HEK293T (cell line): ENCODE measurements around the gene ASXL1.

ENCODE experiments used
- CTCF ChIA-PET: fragments of 350-600 bp; formaldehyde crosslinking; extraction: SDS; loops from one replicate; lab custom pipeline; 2021; ENCODE audit warnings: antibody characterized with exemption, inconsistent platforms; lab: Yijun Ruan, JAX
- POLR2A ChIA-PET: fragments of 350-600 bp; formaldehyde crosslinking; extraction: SDS; loops from one replicate; lab custom pipeline; 2020; ENCODE audit warnings: antibody characterized with exemption, inconsistent platforms; lab: Yijun Ruan, JAX
- DNase-seq: peaks from one replicate; pipeline ENCODE4 v3.0.0; 2012; ENCODE audit warnings: mixed read lengths; ENCODE audit errors: extremely low spot score
- ARNT ChIP-seq: fragments of 450-650 bp; IDR thresholded peaks from 2 replicates; pipeline ENCODE4 v1.6.1; 2017; ENCODE audit warnings: mild to moderate bottlenecking
- BHLHE40 ChIP-seq: fragments of 450-650 bp; IDR thresholded peaks from 2 replicates; pipeline ENCODE4 v1.6.1; 2016; ENCODE audit warnings: mild to moderate bottlenecking, moderate library complexity, borderline replicate concordance
- CTBP1 ChIP-seq: fragments of 450-650 bp; IDR thresholded peaks from 2 replicates; pipeline ENCODE4 v1.6.1; 2016; ENCODE audit warnings: borderline replicate concordance
- ELF4 ChIP-seq: fragments of 450-650 bp; IDR thresholded peaks from 2 replicates; pipeline ENCODE4 v1.6.1; 2017; ENCODE audit warnings: antibody characterized with exemption
- FOXA1 ChIP-seq: fragments of 450-650 bp; IDR thresholded peaks from 2 replicates; pipeline ENCODE4 v1.6.1; 2016; ENCODE audit warnings: mild to moderate bottlenecking
- FOXK2 ChIP-seq: fragments of 450-650 bp; IDR thresholded peaks from 2 replicates; pipeline ENCODE4 v1.6.1; 2016; ENCODE audit warnings: mild to moderate bottlenecking
- FOXM1 ChIP-seq: fragments of 450-650 bp; IDR thresholded peaks from 2 replicates; pipeline ENCODE4 v1.6.1; 2017; ENCODE audit warnings: mild to moderate bottlenecking, borderline replicate concordance
- HDGF ChIP-seq: fragments of 450-650 bp; IDR thresholded peaks from 2 replicates; pipeline ENCODE4 v1.6.1; 2017; ENCODE audit warnings: antibody characterized with exemption, borderline replicate concordance
- L3MBTL2 ChIP-seq: fragments of 450-650 bp; conservative IDR thresholded peaks from 2 replicates; pipeline ENCODE4 v1.6.1; 2016; ENCODE audit warnings: mild to moderate bottlenecking
- LEF1 ChIP-seq: fragments of 450-650 bp; IDR thresholded peaks from 2 replicates; pipeline ENCODE4 v1.6.1; 2017; ENCODE audit warnings: mild to moderate bottlenecking, borderline replicate concordance
- NFRKB ChIP-seq: fragments of 450-650 bp; IDR thresholded peaks from 2 replicates; pipeline ENCODE4 v1.6.1; 2016; ENCODE audit warnings: mild to moderate bottlenecking, moderate library complexity
- SP1 ChIP-seq: fragments of 450-650 bp; IDR thresholded peaks from 2 replicates; pipeline ENCODE4 v1.6.1; 2017
- SUZ12 ChIP-seq: fragments of 450-650 bp; IDR thresholded peaks from 2 replicates; pipeline ENCODE4 v1.6.1; 2016; ENCODE audit warnings: mild to moderate bottlenecking
- TARDBP ChIP-seq: fragments of 450-650 bp; IDR thresholded peaks from 2 replicates; pipeline ENCODE4 v1.6.1; 2016
- ZNF384 ChIP-seq: fragments of 450-650 bp; IDR thresholded peaks from 2 replicates; pipeline ENCODE4 v1.6.1; 2016
- TF ChIP-seq, protein P1 (sequence below): fragments of 450-650 bp; IDR thresholded peaks from 2 replicates; pipeline ENCODE4 v1.6.1; 2016

ASXL1 gene

DNA sequence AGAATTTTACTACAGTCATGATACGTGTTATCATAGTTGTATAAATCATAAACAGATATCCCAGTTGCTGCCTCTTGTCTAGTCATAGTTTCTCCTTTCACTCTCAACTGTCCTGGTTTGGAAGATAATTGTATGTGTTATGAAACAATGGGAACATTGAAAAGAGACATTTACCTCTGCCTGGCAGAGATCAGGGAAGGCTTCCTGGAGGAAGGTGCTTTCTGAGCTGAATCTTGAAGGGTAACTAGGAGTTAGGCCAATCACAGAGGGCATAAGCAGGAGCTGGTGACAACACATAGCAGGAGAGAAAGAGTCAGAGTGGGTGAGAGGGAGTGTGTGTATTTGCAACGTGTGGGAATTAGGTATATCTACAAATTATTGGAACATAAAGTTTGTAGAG is 5.4 kb downstream of the ASXL1 start:
- DNase-seq, result no peak
- no peak for TF ChIP-seq FOXM1
- ChIA-PET CTCF (no interaction called here), POLR2A (interaction anchor here (0.6 to 0.7 kb wide), 2 partner anchors 93 to 679 kb away, joined by 3 to 5 read pairs; no protein-coding TSS in a partner anchor)

- POLR2A ChIA-PET, result no interaction called here
- CTCF ChIA-PET, result interaction anchor here (0.5 kb wide), 1 partner anchor 90 kb away, joined by 3 read pairs; no protein-coding TSS in a partner anchor
- TF ChIP-seq, protein P1, sequence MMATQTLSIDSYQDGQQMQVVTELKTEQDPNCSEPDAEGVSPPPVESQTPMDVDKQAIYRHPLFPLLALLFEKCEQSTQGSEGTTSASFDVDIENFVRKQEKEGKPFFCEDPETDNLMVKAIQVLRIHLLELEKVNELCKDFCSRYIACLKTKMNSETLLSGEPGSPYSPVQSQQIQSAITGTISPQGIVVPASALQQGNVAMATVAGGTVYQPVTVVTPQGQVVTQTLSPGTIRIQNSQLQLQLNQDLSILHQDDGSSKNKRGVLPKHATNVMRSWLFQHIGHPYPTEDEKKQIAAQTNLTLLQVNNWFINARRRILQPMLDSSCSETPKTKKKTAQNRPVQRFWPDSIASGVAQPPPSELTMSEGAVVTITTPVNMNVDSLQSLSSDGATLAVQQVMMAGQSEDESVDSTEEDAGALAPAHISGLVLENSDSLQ, result peak; percentile 86
- no peak for TF ChIP-seq NFRKB
- no peak for DNase-seq
Observed at GRCh38 chr20:32364554-32365208, 6.5 kb downstream of the ASXL1 start.

DNA sequence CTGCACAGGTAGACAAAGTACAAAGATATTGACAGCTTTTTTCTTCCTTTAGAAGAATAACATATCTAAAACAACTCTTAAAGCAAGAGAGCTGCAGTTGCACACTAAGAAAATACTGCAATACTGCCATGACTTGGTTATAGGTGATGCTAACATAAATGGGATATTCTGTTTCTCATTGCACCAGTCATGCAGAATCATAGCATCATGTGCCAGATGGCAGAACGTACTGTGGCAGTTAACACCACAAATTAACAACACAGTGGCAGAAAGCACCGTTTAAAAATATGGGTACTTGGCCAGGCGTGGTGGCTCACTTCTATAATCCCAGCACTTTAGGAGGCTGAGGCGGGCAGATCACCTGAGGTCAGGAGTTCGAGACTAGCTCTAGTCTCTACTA is 7.4 kb downstream of the ASXL1 start:
- TF ChIP-seq ZNF384 (no peak), HDGF (no peak), L3MBTL2 (no peak), FOXM1 (no peak), TARDBP (no peak), NFRKB (no peak), ELF4 (no peak), ARNT (no peak), CTBP1 (no peak), FOXK2 (no peak)
- TF ChIP-seq, protein P1, result no peak
- no peak for DNase-seq
- ChIA-PET CTCF (no interaction called here), POLR2A (no interaction called here)

DNA sequence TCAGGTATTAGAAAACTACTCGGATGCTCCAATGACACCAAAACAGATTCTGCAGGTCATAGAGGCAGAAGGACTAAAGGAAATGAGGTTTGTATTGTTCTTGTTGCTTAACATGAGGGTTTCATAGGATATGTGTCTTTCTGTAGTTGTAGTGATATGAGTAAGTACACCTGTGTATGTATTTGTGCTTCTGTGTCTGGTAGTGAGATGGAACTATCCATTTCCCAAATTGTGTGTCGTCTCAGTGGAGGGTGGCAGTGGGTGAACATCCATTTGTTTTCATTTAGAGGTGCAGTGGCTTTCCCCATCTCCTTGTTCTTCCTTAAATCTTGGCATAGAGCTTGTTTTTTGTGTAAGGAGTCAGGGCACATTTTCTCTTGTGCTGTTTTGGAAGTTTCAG is 8.2 kb downstream of the ASXL1 start:
- no peak for TF ChIP-seq FOXM1
- no peak for TF ChIP-seq SUZ12
- no peak for TF ChIP-seq BHLHE40
- ChIA-PET CTCF (no interaction called here), POLR2A (no interaction called here)
- DNase-seq, result no peak

DNA sequence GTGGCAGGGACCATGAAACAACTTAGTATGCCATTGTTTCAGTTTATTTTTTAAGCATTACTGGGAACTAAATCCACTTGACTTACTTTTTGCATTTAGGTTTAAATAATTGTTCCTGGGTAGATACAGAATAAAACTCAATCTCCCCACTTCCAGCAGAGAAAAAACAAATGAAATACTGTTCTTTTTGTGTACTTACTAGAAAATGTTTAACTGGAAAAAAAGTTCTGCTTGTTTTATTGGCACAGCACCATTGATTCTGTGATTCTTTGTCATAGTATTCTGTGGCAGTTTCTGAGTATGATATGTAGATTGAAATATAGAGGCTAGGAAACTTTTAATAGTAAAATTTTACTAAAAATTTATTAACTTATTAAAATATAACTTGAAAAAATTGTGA is 10.2 kb downstream of the ASXL1 start:
- CTCF ChIA-PET, result no interaction called here
- no peak for DNase-seq
- POLR2A ChIA-PET, result interaction anchor here (0.9 kb wide), 1 partner anchor 11 kb away, joined by 4 read pairs; the partner anchor contains the start of gene ASXL1
- no peak for TF ChIP-seq BHLHE40
- TF ChIP-seq, protein P1, result no peak
- no peak for TF ChIP-seq HDGF
- no peak for TF ChIP-seq ELF4
- TF ChIP-seq LEF1, result no peak
- no peak for TF ChIP-seq SP1

GRCh38 chr20:32368925-32369324 is 10.8 kb downstream of the ASXL1 start:
- POLR2A ChIA-PET, result no interaction called here
- TF ChIP-seq FOXM1 (no peak), TARDBP (no peak), SUZ12 (no peak), FOXK2 (no peak), ELF4 (no peak)
- CTCF ChIA-PET, result no interaction called here
- DNase-seq, result no peak

GRCh38 chr20:32370897-32371296 is 12.8 kb downstream of the ASXL1 start:
- no peak for DNase-seq
- TF ChIP-seq, protein P1, result no peak
- TF ChIP-seq NFRKB, result no peak
- TF ChIP-seq SP1, result no peak
- TF ChIP-seq CTBP1, result no peak
- TF ChIP-seq LEF1, result no peak
- TF ChIP-seq FOXA1, result no peak
- no peak for TF ChIP-seq L3MBTL2
- TF ChIP-seq ELF4, result no peak
- TF ChIP-seq FOXK2, result no peak
- no peak for TF ChIP-seq BHLHE40
- TF ChIP-seq FOXM1, result no peak
- no peak for TF ChIP-seq HDGF
- TF ChIP-seq TARDBP, result no peak
- TF ChIP-seq ZNF384, result no peak
- no peak for TF ChIP-seq SUZ12
- no peak for TF ChIP-seq ARNT
- CTCF ChIA-PET, result no interaction called here
- POLR2A ChIA-PET, result interaction anchor here (0.7 to 1.8 kb wide), 3 partner anchors 10 to 13 kb away, joined by 3 to 4 read pairs (median 3); no protein-coding TSS in a partner anchor
